ENCODE results near the gene RAB3GAP1. TPM values are rescaled to one million over a fixed set of nuclear protein-coding genes. Genes with fewer than 3 reads are reported as not detected.
"Not testable (repeated sequence)": the region's sequence is repeated elsewhere in the genome, so short reads cannot be mapped to it uniquely, and the experiment has no call there.

Gene RAB3GAP1
- polyA plus RNA-seq, 1 donor (not counting 4 experiments of a cell fraction or from before 2014, with no cell fraction given) = 41.6 TPM

GRCh38 chr2:135121016-135121657 lies 69.0 kb downstream of the RAB3GAP1 start:
- Histone ChIP-seq H3K4me2 (ENCODE audit: control insufficient read depth, extremely low read depth, insufficient read depth, low read depth, low read length) (no peak overlapping the region), H3K27me3 (ENCODE audit: control insufficient read depth, extremely low read depth, insufficient read depth, low read length) (no peaks in the 10 kb centered on the region), H3K36me3 (ENCODE audit: control insufficient read depth in 2 of 2, extremely low read depth in 1 of 2, insufficient read depth in 2 of 2, low read length in 2 of 2) (peaks cover 8 to 11% of the 10 kb centered on the region in 2 experiments), H2AFZ (ENCODE audit: control insufficient read depth, low read length) (no peak overlapping the region), H4K20me1 (ENCODE audit: control insufficient read depth, extremely low read depth, insufficient read depth, low read length) (no peaks in the 10 kb centered on the region), H3K9me3 (ENCODE audit: control insufficient read depth, low read depth, low read length) (no peaks in the 10 kb centered on the region), H3K79me2 (ENCODE audit: control insufficient read depth, insufficient read depth, low read length) (no peaks in the 10 kb centered on the region), H3K27ac (ENCODE audit: control insufficient read depth, insufficient read depth, low read length) (no peak overlapping the region), H3K4me1 (ENCODE audit: control insufficient read depth, extremely low read depth, insufficient read depth, low read length) (peaks cover 13% of the 10 kb centered on the region), H3K9me1 (ENCODE audit: control insufficient read depth, extremely low read depth, insufficient read depth, low read length) (no peaks in the 10 kb centered on the region), H3K9ac (ENCODE audit: control insufficient read depth, extremely low read depth, insufficient read depth, low read length) (no peak overlapping the region), H3K4me3 (ENCODE audit: control insufficient read depth in 2 of 3, extremely low read depth in 1 of 3, insufficient read depth in 2 of 3, low read depth in 1 of 3, low read length in 3 of 3) (no peak overlapping the region)
- FAIRE-seq (no peak), DNase-seq (ENCODE audit: low read depth, low spot score) (no peak)
- no peak for TF ChIP-seq EZH2 (IDR thresholded peaks at IDR 0.05; ENCODE audit: low read length)
- TF ChIP-seq, protein P1, sequence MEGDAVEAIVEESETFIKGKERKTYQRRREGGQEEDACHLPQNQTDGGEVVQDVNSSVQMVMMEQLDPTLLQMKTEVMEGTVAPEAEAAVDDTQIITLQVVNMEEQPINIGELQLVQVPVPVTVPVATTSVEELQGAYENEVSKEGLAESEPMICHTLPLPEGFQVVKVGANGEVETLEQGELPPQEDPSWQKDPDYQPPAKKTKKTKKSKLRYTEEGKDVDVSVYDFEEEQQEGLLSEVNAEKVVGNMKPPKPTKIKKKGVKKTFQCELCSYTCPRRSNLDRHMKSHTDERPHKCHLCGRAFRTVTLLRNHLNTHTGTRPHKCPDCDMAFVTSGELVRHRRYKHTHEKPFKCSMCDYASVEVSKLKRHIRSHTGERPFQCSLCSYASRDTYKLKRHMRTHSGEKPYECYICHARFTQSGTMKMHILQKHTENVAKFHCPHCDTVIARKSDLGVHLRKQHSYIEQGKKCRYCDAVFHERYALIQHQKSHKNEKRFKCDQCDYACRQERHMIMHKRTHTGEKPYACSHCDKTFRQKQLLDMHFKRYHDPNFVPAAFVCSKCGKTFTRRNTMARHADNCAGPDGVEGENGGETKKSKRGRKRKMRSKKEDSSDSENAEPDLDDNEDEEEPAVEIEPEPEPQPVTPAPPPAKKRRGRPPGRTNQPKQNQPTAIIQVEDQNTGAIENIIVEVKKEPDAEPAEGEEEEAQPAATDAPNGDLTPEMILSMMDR (optimal IDR thresholded peaks at IDR 0.05 in 1 of 3, IDR thresholded peaks at IDR 0.05 in 1 of 3, conservative IDR thresholded peaks at IDR 0.05 in 1 of 3; ENCODE audit: extremely low read depth in 1 of 3, insufficient read depth in 2 of 3, low read length in 3 of 3) = no peak
- dilution Hi-C loops (cut with MboI; ENCODE audit: extremely low pct_ligation_motif_present, low sequenced_read_pairs) = no loop called here

DNA sequence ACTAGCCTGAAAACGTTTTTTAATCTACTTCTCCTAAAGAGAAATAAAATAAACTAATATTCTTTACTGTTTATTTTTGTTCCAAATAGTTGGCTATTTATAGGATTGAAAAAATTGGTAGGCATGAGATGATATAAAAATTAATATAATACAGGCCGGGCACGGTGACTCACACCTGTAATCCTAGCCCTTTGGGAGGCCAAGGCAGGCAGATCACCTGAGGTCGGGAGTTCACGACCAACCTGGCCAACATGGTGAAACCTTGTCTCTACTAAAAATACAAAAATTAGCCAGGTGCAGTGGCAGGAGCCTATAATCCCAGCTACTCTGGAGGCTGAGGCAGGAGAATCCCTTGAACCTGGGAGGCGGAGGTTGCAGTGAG lies 69.6 kb downstream of the RAB3GAP1 start:
- H3K79me2 ChIP-seq (ENCODE audit: control insufficient read depth, insufficient read depth, low read length); H3K9me1 ChIP-seq (ENCODE audit: control insufficient read depth, extremely low read depth, insufficient read depth, low read length); H3K9me3 ChIP-seq (ENCODE audit: control insufficient read depth, low read depth, low read length); H3K4me3 ChIP-seq (ENCODE audit: control insufficient read depth in 2 of 3, extremely low read depth in 1 of 3, insufficient read depth in 2 of 3, low read depth in 1 of 3, low read length in 3 of 3); DNase-seq (ENCODE audit: low read depth, low spot score); H3K4me2 ChIP-seq (ENCODE audit: control insufficient read depth, extremely low read depth, insufficient read depth, low read depth, low read length); H4K20me1 ChIP-seq (ENCODE audit: control insufficient read depth, extremely low read depth, insufficient read depth, low read length); H2AFZ ChIP-seq (ENCODE audit: control insufficient read depth, low read length); H3K9ac ChIP-seq (ENCODE audit: control insufficient read depth, extremely low read depth, insufficient read depth, low read length); H3K27ac ChIP-seq (ENCODE audit: control insufficient read depth, insufficient read depth, low read length); dilution Hi-C loops (cut with MboI; ENCODE audit: extremely low pct_ligation_motif_present, low sequenced_read_pairs); FAIRE-seq; H3K27me3 ChIP-seq (ENCODE audit: control insufficient read depth, extremely low read depth, insufficient read depth, low read length): not testable (repeated sequence)
- Histone ChIP-seq H3K4me1 (ENCODE audit: control insufficient read depth, extremely low read depth, insufficient read depth, low read length) (peaks cover 13% of the 10 kb centered on the region), H3K36me3 (ENCODE audit: control insufficient read depth in 2 of 2, extremely low read depth in 1 of 2, insufficient read depth in 2 of 2, low read length in 2 of 2) (peaks cover 12 to 14% of the 10 kb centered on the region in 2 experiments)

Data from keratinocyte (primary cell).